ENCODE measurements around the gene MARCHF10. TPM values are rescaled to one million over a fixed set of nuclear protein-coding genes. Genes with fewer than 3 reads are reported as not detected.

Gene MARCHF10
- total RNA-seq, 1 experiment from 2014 or later: not detected

- Histone ChIP-seq H3K4me2 (ENCODE audit: low read length) (no peak overlapping the region), H2AFZ (ENCODE audit: low read length) (no peak overlapping the region), H3K4me1 (ENCODE audit: insufficient read depth, low read length) (no peaks in the 10 kb centered on the region), H3K9me2 (replicated peaks; ENCODE audit: low read length) (no peaks in the 10 kb centered on the region), H3K9ac (ENCODE audit: low read length) (no peak overlapping the region), H3K9me3 (ENCODE audit: low read length) (no peaks in the 10 kb centered on the region), H4K20me1 (ENCODE audit: low read length) (no peaks in the 10 kb centered on the region), H3K27ac (ENCODE audit: low read length) (no peak overlapping the region), H3K4me3 (ENCODE audit: low read length) (no peak overlapping the region), H3K36me3 (ENCODE audit: low read depth, low read length) (no peaks in the 10 kb centered on the region), H3K79me2 (ENCODE audit: low read length) (no peaks in the 10 kb centered on the region), H3K27me3 (ENCODE audit: low read length) (no peaks in the 10 kb centered on the region), H3F3A (ENCODE audit: low read length, unreplicated experiment) (no peaks in the 10 kb centered on the region)
- intact Hi-C loops (cut with micrococcal nuclease): no loop called here
- TF ChIP-seq, protein P1, sequence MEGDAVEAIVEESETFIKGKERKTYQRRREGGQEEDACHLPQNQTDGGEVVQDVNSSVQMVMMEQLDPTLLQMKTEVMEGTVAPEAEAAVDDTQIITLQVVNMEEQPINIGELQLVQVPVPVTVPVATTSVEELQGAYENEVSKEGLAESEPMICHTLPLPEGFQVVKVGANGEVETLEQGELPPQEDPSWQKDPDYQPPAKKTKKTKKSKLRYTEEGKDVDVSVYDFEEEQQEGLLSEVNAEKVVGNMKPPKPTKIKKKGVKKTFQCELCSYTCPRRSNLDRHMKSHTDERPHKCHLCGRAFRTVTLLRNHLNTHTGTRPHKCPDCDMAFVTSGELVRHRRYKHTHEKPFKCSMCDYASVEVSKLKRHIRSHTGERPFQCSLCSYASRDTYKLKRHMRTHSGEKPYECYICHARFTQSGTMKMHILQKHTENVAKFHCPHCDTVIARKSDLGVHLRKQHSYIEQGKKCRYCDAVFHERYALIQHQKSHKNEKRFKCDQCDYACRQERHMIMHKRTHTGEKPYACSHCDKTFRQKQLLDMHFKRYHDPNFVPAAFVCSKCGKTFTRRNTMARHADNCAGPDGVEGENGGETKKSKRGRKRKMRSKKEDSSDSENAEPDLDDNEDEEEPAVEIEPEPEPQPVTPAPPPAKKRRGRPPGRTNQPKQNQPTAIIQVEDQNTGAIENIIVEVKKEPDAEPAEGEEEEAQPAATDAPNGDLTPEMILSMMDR (conservative IDR thresholded peaks at IDR 0.05; ENCODE audit: low read depth, low read length): no peak
- TF ChIP-seq EZH2 (IDR thresholded peaks at IDR 0.05; ENCODE audit: low read length, unreplicated experiment): no peak
- no peak for TF ChIP-seq EZH2phosphoT487 (IDR thresholded peaks at IDR 0.05; ENCODE audit: borderline replicate concordance, low read length)
- ChIA-PET POLR2A (ENCODE audit: unreplicated experiment) (no interaction called here), CTCF (no interaction called here)
- BruUV-seq (replicated peaks): no TSS peak
- ATAC-seq (no peak), DNase-seq (no peak)
These were observed 123.9 kb downstream of the MARCHF10 start for GRCh38 chr17:62684179-62684578.

DNA sequence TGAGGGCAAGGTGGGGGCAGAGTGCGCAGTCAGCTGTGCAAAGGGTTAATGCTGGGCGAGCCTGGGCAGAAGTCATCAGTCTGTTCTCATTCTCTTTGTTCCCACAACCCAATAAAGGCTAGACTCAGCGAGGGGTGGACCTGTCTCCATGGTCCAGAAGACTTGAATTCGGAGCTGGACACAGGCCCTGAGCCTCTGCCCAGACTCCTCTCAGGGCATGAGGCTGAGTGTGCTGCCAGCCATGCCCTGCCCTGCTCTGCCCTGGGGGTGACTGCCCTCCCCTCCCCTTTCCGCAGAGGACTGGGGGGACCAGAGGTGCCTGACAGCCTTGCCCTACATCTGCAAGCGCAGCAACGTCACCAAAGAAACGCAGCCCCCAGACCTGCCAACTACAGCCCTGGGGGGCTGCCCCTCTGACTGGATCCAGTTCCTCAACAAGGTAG is 126.2 kb downstream of the MARCHF10 start:
- no peaks in the 10 kb centered on the region for H3K4me1 ChIP-seq (ENCODE audit: insufficient read depth, low read length)
- no peaks in the 10 kb centered on the region for H3K79me2 ChIP-seq (ENCODE audit: low read length)
- intact Hi-C loops (cut with micrococcal nuclease): no loop called here
- no peaks in the 10 kb centered on the region for H3K27me3 ChIP-seq (ENCODE audit: low read length)
- TF ChIP-seq, protein P1 (conservative IDR thresholded peaks at IDR 0.05; ENCODE audit: low read depth, low read length): no peak
- no peak for TF ChIP-seq EZH2phosphoT487 (IDR thresholded peaks at IDR 0.05; ENCODE audit: borderline replicate concordance, low read length)
- TF ChIP-seq EZH2 (IDR thresholded peaks at IDR 0.05; ENCODE audit: low read length, unreplicated experiment): no peak
- H3K27ac ChIP-seq (ENCODE audit: low read length): no peak overlapping the region
- BruUV-seq (replicated peaks): no TSS peak
- DNase-seq (no peak), ATAC-seq (no peak)
- H3K36me3 ChIP-seq (ENCODE audit: low read depth, low read length): no peaks in the 10 kb centered on the region
- H3K4me2 ChIP-seq (ENCODE audit: low read length): no peak overlapping the region
- H3F3A ChIP-seq (ENCODE audit: low read length, unreplicated experiment): no peaks in the 10 kb centered on the region
- H3K9me3 ChIP-seq (ENCODE audit: low read length): no peaks in the 10 kb centered on the region
- no peaks in the 10 kb centered on the region for H3K9me2 ChIP-seq (replicated peaks; ENCODE audit: low read length)
- H3K4me3 ChIP-seq (ENCODE audit: low read length): no peak overlapping the region
- CTCF ChIA-PET: no interaction called here
- POLR2A ChIA-PET (ENCODE audit: unreplicated experiment): no interaction called here
- no peak overlapping the region for H2AFZ ChIP-seq (ENCODE audit: low read length)
- H4K20me1 ChIP-seq (ENCODE audit: low read length): no peaks in the 10 kb centered on the region
- no peak overlapping the region for H3K9ac ChIP-seq (ENCODE audit: low read length)

DNA sequence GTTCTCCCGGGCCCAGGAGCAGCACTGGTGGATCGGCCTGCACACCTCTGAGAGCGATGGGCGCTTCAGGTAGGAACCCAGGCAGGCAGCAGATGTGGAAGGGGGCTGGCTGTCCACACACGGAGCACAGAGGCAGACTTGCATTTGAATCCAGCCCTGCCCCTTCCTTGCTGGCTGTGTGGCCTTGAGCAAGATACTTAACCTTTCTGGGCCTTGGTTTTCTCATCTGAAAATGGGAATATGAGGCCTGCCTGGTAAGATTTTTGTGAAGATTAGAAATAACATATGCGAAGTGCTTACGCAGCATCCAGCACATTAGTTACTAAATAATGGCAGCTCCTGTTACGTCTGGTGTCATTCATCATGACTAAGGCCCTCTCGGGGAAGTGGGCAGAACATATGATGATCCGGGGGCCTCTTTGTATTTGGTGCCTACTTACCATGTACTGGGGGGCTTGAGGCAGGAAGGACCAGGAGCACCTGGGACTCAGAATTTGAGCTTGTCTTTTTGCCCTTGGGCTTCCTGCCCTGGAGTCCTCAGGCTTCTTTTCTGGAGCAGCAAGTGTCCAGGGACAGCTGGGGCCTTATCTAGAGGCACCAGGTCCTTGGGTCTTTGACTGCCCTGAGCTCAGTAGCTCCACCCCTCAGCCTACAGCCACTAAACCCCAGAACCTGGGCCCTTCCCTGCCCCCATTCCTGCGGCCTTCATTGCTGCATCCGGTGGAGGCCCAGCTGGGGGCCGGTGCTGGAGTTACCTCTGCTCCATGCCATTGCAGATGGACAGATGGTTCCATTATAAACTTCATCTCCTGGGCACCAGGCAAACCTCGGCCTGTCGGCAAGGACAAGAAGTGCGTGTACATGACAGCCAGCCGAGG is 126.8 kb downstream of the MARCHF10 start:
- H3K79me2 ChIP-seq (ENCODE audit: low read length): no peaks in the 10 kb centered on the region
- no peak overlapping the region for H3K4me3 ChIP-seq (ENCODE audit: low read length)
- POLR2A ChIA-PET (ENCODE audit: unreplicated experiment): no interaction called here
- H3K9ac ChIP-seq (ENCODE audit: low read length): no peak overlapping the region
- no peaks in the 10 kb centered on the region for H3F3A ChIP-seq (ENCODE audit: low read length, unreplicated experiment)
- H3K4me2 ChIP-seq (ENCODE audit: low read length): no peak overlapping the region
- H3K9me2 ChIP-seq (replicated peaks; ENCODE audit: low read length): no peaks in the 10 kb centered on the region
- ATAC-seq: no peak
- H3K27me3 ChIP-seq (ENCODE audit: low read length): no peaks in the 10 kb centered on the region
- H2AFZ ChIP-seq (ENCODE audit: low read length): no peak overlapping the region
- no peak for DNase-seq
- H3K27ac ChIP-seq (ENCODE audit: low read length): no peak overlapping the region
- H3K36me3 ChIP-seq (ENCODE audit: low read depth, low read length): no peaks in the 10 kb centered on the region
- BruUV-seq (replicated peaks): no TSS peak
- CTCF ChIA-PET: interaction anchor here (0.6 kb wide), 2 partner anchors 10 to 19 kb away, joined by 7 to 10 read pairs; no protein-coding TSS in a partner anchor
- H3K9me3 ChIP-seq (ENCODE audit: low read length): no peaks in the 10 kb centered on the region
- H4K20me1 ChIP-seq (ENCODE audit: low read length): no peaks in the 10 kb centered on the region
- intact Hi-C loops (cut with micrococcal nuclease): no loop called here
- H3K4me1 ChIP-seq (ENCODE audit: insufficient read depth, low read length): no peaks in the 10 kb centered on the region
- TF ChIP-seq EZH2 (IDR thresholded peaks at IDR 0.05; ENCODE audit: low read length, unreplicated experiment) (no peak), EZH2phosphoT487 (IDR thresholded peaks at IDR 0.05; ENCODE audit: borderline replicate concordance, low read length) (no peak)
- TF ChIP-seq, protein P1 (conservative IDR thresholded peaks at IDR 0.05; ENCODE audit: low read depth, low read length): no peak

Data from PC-3 (cell line).